ENCODE data around the gene CDC42EP5.
A peak's percentile ranks its signal among the peaks of the same experiment; 100 is the strongest.
"Not testable (repeated sequence)": the region's sequence is repeated elsewhere in the genome, so short reads cannot be mapped to it uniquely, and the experiment has no call there.

CDC42EP5 gene

DNA sequence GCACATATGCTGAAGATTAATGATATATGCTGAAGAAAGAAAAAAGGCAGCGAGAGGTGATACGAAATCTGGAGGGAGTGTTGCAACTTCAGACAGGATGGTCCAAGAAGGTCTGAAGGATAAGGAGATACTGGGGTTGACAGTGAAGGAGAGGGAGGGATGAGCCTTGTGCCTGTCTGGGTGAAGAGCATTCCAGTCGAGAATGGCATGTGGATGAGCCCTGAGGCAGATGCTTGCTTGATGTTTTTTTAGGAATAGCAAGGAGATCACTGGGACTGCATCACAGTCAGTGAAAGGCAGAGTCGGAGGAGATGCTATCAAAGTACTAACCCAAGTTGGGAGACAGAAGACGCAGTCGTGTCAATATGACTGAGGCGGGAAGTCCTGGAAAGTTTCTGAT lies 16.2 kb upstream of the CDC42EP5 start:
- no peak for DNase-seq (ENCODE audit: low read depth)

DNA sequence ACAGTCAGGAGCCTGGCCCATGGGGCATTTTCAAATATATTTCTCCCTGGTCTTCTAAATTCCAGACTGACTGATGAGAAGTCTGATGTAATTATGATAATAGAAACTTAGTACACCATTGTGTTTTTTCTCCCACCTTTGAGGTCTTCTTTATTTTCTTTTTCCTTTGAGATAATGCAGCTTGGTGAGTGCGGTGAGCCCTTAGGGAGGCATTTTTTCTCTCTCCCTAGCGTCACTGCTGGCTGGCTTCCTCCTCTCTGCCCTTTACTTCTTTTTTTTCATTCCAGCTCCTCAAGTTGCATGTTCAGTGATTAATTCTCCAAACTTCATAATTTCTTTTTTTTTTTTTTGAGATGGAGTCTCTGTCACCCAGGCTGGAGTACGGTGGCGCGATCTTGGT lies 12.8 kb upstream of the CDC42EP5 start:
- DNase-seq (ENCODE audit: low read depth), result no peak

DNA sequence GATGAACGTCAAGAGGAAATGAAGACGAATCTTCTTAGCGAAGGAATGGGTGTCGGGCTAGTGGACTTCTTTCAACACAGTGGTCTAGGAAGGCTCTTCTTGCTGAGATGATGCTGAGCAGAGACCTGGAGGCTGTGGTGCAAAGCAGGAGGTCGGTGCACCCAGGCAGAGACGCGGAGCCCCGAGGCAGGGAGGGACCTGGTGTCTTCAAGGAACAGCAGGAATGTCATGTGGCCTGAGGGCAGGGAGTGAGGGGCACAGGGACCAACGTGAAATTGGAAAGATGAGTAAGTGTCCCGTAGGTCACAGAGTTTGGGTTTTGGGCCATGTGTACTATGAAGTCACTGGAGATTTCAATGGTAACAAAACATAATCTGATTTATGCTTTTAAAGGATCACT lies 11.4 kb upstream of the CDC42EP5 start:
- no peak for DNase-seq (ENCODE audit: low read depth)

DNA sequence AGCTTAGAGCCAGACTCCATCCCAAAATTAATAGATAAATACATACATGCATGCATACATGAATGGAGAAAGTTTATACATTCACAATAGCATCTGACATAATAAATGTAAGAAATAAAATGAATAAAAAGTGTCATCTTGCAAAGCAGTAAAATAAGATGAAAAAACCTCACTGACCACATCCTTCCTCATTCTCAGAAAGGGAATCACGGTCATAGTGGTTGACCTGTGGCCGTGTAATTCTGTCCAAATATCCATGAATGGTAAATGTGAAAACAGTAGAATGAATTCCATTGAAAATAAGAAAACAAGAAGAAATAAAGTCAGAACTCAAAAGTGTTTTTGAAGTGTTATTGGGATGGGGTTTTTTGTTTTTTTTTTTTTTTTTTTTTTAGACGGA lies 9.8 kb upstream of the CDC42EP5 start:
- no peak for DNase-seq (ENCODE audit: low read depth)

DNA sequence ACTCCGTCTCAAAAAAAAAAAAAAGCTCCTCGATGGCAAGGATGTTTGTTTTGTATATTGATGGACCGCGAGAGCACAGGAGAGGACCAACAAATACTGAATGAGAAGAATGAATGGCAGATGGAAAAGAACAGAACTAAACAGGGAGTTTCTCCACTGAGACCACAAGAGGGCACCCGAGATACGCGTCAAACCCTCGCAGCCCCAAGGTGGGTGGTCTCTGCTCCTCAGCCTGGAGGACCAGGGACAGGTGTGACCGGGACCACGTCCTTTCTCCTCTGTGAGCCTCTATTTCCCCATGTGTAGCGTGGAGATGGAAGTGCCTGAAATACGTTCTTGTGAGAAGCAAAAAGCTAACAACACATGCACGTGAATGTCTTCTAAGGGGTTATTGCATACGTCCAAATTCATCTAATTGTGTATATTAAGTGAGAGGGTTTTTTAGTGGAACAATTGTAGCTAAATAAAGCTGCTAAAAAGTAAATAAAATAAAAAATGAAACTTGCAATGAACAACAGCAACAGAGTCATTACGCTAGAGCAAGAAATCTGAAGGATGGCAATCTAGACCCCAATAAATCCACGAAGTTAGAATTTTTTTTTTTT lies 8.3 kb upstream of the CDC42EP5 start:
- DNase-seq (ENCODE audit: low read depth), result no peak

DNA sequence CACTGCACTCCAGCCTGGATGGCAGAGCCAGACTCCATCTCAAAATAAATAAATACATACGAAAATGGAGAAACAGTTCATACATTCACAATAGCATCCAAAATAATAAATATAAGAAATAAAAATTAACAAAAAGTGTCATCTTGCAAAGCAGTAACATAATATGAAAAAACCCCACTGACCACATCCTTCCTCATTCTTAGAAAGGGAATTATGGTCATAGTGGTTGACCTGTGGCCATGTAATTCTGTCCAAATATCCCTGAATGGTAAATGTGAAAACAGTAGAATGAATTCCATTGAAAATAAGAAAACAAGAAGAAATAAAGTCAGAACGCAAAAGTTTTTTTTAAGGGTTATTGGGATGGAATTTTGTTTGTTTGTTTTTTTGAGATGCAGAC lies 7.0 kb upstream of the CDC42EP5 start:
- no peak for DNase-seq (ENCODE audit: low read depth)

DNA sequence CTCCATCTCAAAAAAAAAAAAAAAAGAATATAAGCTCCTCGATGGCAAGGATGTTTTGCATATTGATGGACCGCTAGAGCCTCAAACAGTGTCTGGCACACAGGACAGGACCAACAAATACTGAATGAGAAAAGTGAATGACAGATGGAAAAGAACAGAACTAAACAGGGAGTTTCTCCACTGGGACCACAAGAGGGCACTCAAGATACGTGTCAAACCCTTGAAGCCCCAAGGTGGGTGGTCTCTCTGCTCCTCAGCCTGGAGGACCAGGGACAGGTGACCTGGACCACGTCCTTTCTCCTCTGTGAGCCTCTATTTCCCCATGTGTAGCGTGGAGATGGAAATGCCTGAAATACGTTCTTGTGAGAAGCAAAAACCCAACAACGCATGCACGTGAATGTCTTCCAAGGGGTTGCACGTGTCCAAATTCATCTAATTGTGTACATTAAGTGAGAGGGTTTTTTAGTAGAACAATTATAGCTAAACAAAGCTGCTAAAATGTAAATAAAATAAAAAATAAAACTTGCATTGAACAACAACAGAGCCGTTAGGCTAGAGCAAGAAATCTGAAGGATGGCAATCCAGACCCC lies 5.7 kb upstream of the CDC42EP5 start:
- DNase-seq (ENCODE audit: low read depth), result no peak

DNA sequence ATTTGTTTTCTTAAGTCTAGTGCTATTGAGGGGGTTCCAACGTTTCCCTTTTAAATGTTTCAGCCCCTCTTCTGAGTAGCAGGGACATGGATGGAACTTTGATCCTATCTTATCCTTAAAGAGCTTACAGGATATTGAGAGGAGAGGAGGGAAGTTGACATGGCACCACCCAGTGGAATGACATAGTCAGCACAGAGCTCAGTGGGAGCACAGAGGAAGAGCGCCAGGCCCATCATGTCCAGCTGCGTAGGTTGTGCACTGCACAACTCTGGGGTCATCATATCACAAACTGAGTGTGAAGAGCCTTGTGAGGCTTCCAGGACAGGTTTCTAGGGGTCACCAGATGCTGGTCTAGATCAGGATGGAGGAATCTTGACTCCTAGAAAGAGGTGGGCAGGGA lies 4.6 kb upstream of the CDC42EP5 start:
- no peak for DNase-seq (ENCODE audit: low read depth)

DNA sequence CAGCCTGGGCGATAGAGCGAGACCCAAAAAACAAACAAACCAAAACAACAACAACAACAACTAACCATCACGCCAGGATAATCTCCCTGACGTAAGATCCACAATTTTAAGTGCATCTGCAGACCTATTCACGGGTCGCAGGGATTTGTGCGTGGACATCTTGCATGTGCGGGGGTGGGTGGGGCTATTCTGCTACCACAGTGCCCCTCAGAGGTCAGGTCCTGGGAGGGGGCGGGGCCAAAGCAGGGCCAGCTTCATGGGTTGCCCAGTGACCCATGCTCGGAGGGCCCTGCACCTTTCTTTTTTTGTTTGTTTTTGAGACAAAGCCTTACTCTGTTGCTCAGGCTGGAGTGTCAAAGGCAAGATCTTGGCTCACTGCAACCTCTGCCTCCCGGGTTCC lies 2.6 kb upstream of the CDC42EP5 start:
- DNase-seq (ENCODE audit: low read depth), result no peak

DNA sequence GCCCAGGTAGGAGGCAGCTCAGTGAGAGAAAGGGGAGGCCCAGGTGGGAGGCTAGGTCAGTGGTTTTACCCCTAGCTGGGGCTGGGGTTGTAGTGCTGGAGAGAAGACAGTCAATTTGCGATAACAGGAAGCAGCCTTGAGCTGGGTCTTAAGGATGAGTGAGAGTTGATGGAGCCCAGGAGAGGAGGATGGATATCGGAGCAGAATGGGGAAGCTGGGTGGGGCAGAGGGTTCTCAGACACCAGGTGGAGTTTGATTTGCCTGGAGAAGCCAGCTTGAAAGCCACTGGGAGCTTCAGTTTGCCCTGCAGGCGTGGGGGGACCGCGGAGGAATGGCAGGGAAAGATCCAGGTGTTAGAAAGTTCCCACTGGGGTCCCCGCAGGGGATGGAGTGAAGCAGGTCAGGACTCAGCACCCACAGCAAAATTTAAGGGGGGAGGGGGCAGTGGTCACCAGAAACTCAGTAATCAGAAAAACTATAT lies 836 bp upstream of the CDC42EP5 start:
- no peak for DNase-seq (ENCODE audit: low read depth)

DNA sequence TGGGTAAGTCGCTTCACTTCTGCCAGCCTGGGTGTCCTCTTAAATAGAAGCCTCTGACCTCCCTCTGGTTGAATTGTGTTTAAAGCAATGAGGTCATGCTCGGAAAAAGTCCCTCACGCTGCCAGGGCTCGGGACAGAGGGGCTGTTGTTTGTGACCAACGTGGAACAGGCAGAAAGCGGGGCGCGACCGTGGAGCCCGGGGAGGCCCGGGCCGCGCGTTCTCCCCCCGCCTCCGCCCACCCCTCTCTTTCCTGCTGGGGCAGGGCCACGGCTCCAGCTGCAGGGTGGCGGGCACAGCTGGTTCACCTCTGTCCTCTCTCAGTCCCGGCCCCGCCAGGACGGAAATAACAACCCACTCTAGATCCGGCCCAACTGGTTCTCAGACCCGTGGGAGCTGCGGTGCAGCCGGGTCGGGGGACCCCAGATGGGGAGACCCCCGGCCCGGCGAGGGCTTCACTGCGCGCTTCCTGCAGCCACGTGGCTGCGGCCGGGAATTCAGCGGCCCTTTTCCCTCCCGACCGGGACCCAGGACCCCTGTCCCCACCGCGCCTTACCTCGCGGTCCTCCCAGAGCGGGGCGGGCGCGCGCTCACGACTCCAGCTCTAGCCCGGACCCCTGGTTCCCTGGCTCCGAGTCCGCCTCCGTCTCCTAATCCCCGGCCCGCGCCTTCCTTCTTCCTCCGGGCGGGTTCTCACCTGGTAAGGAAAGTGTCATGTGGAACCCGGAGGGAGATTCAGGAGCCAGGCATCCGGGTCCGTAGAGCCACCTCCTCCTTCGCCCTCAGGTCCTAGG lies 1.9 kb downstream of the CDC42EP5 start:
- DNase-seq (ENCODE audit: low read depth), result no peak

DNA sequence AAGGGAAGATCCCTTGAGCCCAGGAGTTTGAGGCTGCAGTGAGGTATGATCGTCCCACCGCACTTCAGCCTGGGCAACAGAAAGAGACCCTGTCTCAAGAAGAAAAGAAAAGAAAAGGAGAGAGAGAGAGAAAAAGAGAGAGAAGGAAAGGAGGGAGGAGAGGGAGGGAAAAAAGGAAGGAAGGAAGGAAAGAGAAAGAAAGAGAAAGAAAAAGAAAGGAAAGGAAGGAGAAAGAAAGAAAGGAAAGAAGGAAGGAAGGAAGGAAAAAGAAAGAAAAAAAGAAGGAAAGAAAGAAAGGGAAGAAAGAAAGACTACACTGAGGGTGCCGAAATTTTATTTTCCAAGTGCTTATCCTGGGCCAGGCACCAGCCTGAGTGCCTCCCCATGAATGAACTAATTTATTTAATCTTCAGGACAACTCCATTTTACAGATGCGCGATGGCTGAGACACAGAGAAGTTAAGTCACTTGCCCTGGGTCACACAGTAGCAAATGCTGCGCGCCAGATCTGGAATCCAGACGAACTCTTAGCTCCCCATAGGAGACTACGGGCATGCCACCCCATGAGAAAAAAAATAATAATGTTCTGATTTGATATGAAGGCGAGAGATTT lies 2.7 kb downstream of the CDC42EP5 start:
- DNase-seq (ENCODE audit: low read depth), result no peak

DNA sequence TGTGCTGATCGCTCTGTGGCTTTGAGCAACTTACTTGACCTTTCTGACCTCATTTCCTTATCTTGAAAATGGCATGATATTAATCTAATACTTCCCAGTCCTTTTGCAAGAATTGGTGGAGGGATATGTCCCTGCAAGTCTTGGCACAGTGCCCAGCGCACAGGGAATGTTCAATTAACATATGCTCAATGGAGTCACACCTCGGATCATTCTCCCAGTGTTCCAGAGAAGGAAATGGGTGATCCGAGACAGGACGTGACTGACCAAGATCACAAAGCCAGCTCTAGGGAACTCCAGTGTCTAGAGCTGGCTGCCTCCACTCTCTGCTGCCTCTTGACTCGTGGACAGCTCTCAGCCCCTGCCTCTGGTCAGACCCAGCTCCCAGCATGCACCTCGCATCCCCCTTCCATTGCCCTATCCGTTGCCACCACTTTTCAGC lies 3.6 kb downstream of the CDC42EP5 start:
- DNase-seq (ENCODE audit: low read depth), result no peak

DNA sequence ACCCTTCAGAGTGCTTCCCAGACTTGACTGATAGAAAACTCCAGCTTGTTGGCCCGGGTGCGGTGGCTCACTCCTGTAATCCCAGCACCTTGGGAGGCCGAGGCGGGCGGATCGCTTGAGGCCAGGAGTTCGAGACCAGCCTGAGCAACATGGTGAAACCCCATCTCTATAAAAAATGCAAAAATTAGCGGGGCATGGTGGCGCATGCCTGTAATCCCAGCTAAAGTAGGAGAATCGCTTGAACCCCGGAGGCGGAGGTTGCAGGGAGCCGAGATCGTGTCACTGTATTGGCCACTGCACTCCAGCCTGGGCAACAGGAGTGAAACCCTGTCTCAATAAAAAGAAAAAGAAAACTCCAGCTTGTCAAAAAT lies 7.0 kb downstream of the CDC42EP5 start:
- DNase-seq (ENCODE audit: low read depth), result not testable (repeated sequence)

DNA sequence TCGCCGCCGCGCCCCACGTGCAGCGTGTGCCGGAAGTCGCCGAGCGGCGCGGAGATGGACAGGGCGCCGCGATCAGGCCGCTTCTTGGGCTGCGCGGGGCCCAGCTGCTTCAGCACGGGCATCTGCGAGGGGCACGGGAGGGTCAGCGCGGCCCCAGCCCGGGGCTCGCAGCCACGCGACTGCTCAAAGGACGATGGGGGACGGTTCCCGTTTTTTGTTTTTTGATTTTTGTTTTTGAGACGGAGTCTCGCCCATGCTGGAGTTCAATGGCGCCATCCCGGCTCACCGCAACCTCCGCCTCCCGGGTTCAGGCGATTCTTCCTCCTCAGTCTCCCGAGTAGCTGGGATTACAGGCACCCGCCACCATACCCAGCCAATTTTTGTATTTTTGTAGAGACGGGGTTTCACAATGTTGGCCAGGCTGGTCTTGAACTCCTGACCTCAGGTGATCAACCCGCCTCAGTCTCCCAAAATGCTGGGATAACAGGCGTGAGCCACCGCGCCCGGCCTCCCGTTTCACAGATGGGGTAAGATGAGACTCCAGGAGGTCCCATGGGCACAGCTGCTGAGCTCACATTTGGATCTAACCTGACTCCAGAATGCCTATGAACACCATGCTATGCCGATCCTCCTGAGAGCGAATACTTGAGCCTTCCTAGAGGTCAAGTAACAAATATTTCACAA lies 7.5 kb downstream of the CDC42EP5 start:
- DNase-seq (ENCODE audit: low read depth), result no peak

DNA sequence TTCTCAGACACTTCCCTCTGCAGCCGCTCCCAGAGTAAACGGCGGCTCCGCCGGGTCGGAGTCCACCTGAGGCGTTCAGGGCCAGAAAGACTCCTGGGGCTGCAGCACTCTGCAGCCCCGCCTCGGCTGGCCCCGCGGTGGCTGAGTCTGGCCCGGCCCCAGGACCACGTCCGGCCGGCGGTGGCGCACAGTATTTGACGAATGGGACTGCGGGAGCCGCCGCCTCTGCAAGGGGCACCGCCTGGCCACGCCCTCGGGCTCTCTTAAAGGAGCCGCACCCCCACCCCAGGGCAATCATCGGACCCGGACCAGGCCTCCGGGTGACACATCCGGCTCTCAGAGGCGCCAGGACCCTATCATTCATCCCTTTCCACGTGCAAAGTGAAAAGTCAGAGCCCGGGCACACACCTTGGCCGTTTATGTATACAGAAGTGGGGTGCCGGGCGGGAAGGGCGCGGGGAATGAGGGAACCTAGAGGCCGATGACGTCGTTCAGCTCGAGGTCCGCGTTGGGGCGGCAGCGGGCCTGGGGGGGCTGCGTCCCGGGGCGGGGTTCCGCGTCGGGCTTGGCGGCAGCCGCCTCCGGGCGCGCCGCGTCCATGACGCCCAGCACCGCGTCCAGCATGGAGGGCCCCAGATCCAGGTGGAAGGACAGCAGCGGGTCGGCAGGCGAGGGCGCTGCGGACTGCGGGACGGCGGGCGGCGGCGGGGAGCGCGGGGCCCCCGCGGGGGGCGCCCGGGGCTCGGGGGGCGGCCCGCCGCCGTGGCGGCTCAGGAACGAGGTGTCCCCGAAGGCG lies 8.3 kb downstream of the CDC42EP5 start:
- peak; percentile 83 for DNase-seq (ENCODE audit: low read depth)

DNA sequence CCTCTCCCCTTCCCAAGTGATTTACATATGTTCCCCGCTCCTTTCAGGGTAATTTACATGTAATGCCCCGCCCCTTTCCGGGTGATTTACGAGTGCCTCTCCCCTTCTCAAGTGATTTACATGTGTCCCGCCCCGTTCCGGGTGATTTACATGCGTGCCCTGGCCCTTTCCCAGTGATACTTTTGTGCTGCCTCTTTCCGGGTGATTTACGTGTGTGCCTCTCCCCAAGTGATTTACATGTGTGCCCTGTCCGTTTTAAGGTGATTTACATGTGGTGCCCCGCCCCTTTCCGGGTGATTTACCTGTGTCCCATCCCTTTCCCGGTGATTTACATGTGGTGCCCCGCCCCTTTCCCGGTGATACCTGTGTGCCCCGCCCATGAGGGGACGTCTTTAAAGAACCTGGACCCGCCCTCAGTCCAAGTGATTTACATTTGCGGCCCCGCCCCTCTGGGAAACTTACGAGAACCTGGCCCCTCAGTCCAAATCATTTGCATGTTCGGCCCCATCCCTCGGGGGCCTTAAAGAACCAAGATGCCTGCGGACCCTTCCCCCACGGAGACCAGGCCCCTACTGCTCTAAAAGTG lies 9.0 kb downstream of the CDC42EP5 start:
- peak; percentile 85 for DNase-seq (ENCODE audit: low read depth)

DNA sequence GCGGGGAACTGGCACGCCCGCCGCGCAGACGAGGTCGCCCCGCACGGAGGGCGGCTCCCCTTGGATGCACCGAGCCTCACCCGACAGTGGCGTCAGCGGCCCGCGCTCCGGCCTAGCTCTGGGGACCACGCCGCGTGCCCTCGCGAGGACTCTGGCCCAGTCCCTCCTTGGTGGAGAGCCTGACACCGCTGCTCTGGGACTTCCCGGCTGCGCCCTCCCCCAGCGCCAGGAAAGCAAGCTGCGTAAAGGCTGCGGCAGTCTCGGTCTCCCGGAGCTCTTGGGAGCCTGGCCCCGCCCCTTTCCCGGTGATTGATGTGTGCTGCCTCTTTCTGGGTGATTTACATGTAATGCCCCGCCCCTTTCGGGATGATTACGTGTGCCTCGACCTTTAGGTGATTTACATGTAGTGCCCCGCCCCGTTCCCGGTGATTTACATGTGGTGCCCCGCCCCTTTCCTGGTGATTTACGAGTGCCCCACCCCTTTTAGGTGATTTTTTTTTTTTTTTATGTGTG lies 9.5 kb downstream of the CDC42EP5 start, which contains the start of gene LENG9:
Gene LENG9, minus strand, starts transcription at position 248 of the 513 bp plus-strand sequence. CDS start 252 bp downstream, outside the sequence.
- peak; percentile 95 for DNase-seq (ENCODE audit: low read depth)

DNA sequence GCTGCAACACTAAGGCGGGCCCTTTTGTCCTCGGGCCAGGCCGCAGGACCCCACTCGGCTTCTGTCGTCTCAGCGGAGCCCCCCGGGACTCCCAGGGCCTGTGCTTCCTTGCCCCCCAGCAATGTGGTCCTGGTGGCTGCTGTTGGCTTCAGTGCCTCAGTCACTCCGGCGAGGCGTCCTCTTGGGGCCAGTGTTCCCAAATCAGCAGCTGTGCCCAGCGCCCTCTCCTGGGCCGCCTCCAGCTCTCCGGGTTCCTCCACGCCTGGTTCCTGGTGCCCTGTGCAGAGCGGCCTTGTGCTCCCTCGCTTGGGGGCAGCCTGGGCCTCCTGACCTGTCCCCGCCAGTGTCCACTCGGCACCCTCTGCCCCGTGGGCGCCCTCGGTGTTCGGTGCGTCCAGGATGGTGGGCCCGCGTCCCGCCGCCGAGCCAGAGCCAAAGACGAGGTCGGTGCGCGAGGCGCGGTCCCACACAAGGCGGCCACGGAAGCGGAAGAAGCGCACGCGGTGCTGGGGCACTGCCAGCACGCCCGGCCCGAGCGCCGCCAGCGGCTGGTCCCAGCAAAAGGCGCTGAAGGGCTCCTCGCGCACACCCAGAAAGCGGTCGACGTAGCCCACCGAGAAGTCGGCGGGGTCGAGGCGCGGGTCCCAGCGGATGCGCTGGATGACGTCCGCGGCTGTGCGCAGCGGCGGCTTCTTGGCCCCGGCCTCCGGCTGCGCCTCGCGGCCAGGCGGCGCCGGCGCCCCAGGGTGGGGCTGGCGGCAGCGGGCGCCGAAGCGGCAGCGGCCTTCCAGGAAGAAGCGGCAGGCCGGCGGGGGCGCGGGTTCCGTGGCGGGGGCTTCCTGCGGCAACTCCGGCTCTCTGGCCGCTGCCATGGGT lies 10.2 kb downstream of the CDC42EP5 start:
- peak; percentile 68 for DNase-seq (ENCODE audit: low read depth)

Measured in activated T-cell treated with anti-CD3 and anti-CD28 coated beads for 48 hours (primary cell).